Karpas-422 (cell line): ENCODE measurements around the gene TMA7B. TPM values are rescaled to one million over a fixed set of nuclear protein-coding genes. Genes with fewer than 3 reads are reported as not detected.

Source experiments
- DNase-seq: peaks from one replicate; pipeline ENCODE4 v3.0.0-alpha.2; 2015
- H2AFZ ChIP-seq: fragments of 200-600 bp; sonication (generic); 2 replicates; pipeline ENCODE4 v1.6.1; 2014; ENCODE audit warnings: antibody characterized with exemption, low read length, mixed read lengths
- H3K27ac ChIP-seq: fragments of 200-600 bp; sonication (generic); 2 replicates; pipeline ENCODE4 v1.5.1; 2014; ENCODE audit warnings: mild to moderate bottlenecking, low read length, moderate library complexity
- H3K27me3 ChIP-seq: fragments of 200-600 bp; sonication (generic); 2 replicates; pipeline ENCODE4 v1.6.1; 2014; ENCODE audit warnings: low read length, mixed read lengths
- H3K36me3 ChIP-seq: fragments of 200-600 bp; sonication (generic); 2 replicates; pipeline ENCODE4 v1.6.1; 2014; ENCODE audit warnings: low read length, mixed read lengths; ENCODE audit not compliant: insufficient read depth
- H3K4me1 ChIP-seq: fragments of 200-600 bp; sonication (generic); 2 replicates; pipeline ENCODE4 v1.6.1; 2014; ENCODE audit warnings: mild to moderate bottlenecking, low read length, mixed read lengths
- H3K4me2 ChIP-seq: fragments of 200-600 bp; sonication (generic); 2 replicates; pipeline ENCODE4 v1.6.1; 2014; ENCODE audit warnings: low read length, low read depth, mild to moderate bottlenecking; ENCODE audit not compliant: poor library complexity, severe bottlenecking
- H3K4me3 ChIP-seq: fragments of 200-600 bp; sonication (generic); 2 replicates; pipeline ENCODE4 v1.5.1; 2014; ENCODE audit warnings: mild to moderate bottlenecking, antibody characterized with exemption, low read length, mixed read lengths
- H3K79me2 ChIP-seq: fragments of 200-600 bp; sonication (generic); 2 replicates; pipeline ENCODE4 v1.6.1; 2014; ENCODE audit warnings: mild to moderate bottlenecking, low read length, mixed read lengths
- H3K9ac ChIP-seq: fragments of 200-600 bp; sonication (generic); 2 replicates; pipeline ENCODE4 v1.6.0; 2014; ENCODE audit warnings: low read length
- H3K9me2 ChIP-seq: fragments of 200-600 bp; sonication (generic), shearing (Covaris generic); replicated peaks from 2 replicates; pipeline ENCODE4 v1.6.0; 2014; ENCODE audit warnings: mild to moderate bottlenecking, low read length, moderate library complexity; ENCODE audit not compliant: insufficient read depth
- H3K9me3 ChIP-seq: fragments of 300-700, 200-600 bp; sonication (generic); 2 replicates; pipeline ENCODE4 v1.6.1; 2014; ENCODE audit warnings: low read length, mixed read lengths
- H4K20me1 ChIP-seq: fragments of 200-600 bp; sonication (generic); 2 replicates; pipeline ENCODE4 v1.6.1; 2014; ENCODE audit warnings: mild to moderate bottlenecking, antibody characterized with exemption, low read length, low read depth; ENCODE audit not compliant: insufficient read depth
- total RNA-seq: library from RNA; depleted of rRNA; stranded (reverse); fragments of >200 nt; shearing (Covaris generic); gene quantifications from 2 replicates; pipeline ENCODE4 v1.2.3, GENCODE V29; 2014; ENCODE audit warnings: low replicate concordance

The TMA7B gene
- total RNA-seq, 1 experiment from 2014 or later = not detected

GRCh38 chr22:39962071-39962470 lies 1.9 kb downstream of the TMA7B start:
- H3K27ac ChIP-seq = no peak overlapping the region
- no peaks in the 10 kb centered on the region for H3K9me2 ChIP-seq
- H3K79me2 ChIP-seq = no peaks in the 10 kb centered on the region
- no peaks in the 10 kb centered on the region for H3K27me3 ChIP-seq
- H4K20me1 ChIP-seq = no peaks in the 10 kb centered on the region
- H2AFZ ChIP-seq = no peak overlapping the region
- H3K4me3 ChIP-seq = no peak overlapping the region
- no peaks in the 10 kb centered on the region for H3K36me3 ChIP-seq
- no peak for DNase-seq
- H3K4me2 ChIP-seq = no peak overlapping the region
- peaks cover 11% of the 10 kb centered on the region for H3K4me1 ChIP-seq
- no peak overlapping the region for H3K9ac ChIP-seq
- H3K9me3 ChIP-seq = no peaks in the 10 kb centered on the region

- Histone ChIP-seq H3K4me1 (peaks cover 11% of the 10 kb centered on the region), H3K79me2 (no peaks in the 10 kb centered on the region), H3K4me2 (no peak overlapping the region), H3K9me2 (no peaks in the 10 kb centered on the region), H3K9me3 (no peaks in the 10 kb centered on the region), H3K27me3 (no peaks in the 10 kb centered on the region), H3K4me3 (no peak overlapping the region), H4K20me1 (no peaks in the 10 kb centered on the region), H3K27ac (no peak overlapping the region), H3K36me3 (no peaks in the 10 kb centered on the region), H2AFZ (no peak overlapping the region), H3K9ac (no peak overlapping the region)
- no peak for DNase-seq
Observed at GRCh38 chr22:39965748-39966147, 5.6 kb downstream of the TMA7B start.

DNA sequence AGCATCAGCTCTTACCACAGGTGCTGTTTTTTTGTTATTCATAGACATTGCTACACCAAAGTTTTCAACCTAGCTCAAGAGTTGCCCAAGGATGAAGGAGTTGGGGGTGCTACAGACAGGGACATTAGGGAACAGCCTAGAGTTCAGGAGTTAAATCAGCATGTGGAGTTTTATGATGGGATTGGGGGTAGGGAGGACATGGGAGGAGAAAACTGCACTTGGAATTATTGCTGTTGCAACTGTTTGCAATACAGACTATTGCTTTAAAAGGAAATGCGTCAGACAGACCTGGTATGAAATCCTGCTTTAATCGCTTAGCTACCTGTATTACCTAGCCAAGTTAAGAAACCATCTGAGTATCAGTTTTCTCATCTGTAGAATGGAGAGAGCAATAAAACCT lies 6.3 kb downstream of the TMA7B start:
- Histone ChIP-seq H3K9me2 (no peaks in the 10 kb centered on the region), H3K36me3 (no peaks in the 10 kb centered on the region), H3K9ac (no peak overlapping the region), H3K4me2 (no peak overlapping the region), H4K20me1 (no peaks in the 10 kb centered on the region), H2AFZ (no peak overlapping the region), H3K4me1 (peaks cover 9% of the 10 kb centered on the region), H3K27ac (no peak overlapping the region), H3K79me2 (no peaks in the 10 kb centered on the region), H3K27me3 (no peaks in the 10 kb centered on the region), H3K9me3 (no peaks in the 10 kb centered on the region), H3K4me3 (no peak overlapping the region)
- no peak for DNase-seq

DNA sequence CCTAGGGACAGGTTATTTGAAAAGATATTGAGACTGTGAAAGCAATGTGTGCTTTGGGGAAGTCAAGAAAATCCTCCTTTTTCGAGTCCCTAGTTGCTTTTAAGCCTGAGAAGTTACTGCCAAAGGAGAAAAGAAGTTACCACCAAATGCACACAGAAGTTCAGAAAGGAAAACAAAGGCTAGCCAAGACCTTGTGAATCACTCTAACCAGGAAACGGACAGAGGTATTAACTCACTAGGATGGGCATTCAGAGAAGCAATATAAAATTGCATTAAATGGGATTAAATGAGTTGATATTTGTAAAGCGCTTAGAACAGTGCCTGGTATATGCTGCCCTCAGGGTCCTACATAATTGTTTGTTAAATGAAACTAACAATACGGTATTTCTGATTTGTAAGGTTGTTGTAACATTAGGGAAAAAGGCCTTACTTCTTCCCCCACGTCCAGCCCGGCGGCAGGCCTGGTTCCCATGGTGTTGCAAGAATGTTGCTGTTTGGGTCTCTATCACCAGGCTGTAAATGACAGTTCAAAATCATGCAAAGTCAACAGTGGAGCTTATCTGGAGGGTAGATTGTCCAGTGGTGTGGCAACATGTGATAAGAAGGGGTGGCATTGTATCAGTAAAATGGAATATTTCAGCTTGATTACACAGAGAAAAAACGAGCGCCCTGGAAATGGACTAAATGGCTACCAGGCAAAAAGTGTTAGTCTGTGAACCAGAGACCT lies 7.1 kb downstream of the TMA7B start:
- no peak overlapping the region for H3K9ac ChIP-seq
- H3K9me2 ChIP-seq = no peaks in the 10 kb centered on the region
- no peaks in the 10 kb centered on the region for H3K9me3 ChIP-seq
- H4K20me1 ChIP-seq = no peaks in the 10 kb centered on the region
- no peaks in the 10 kb centered on the region for H3K79me2 ChIP-seq
- no peaks in the 10 kb centered on the region for H3K36me3 ChIP-seq
- H3K27ac ChIP-seq = no peak overlapping the region
- no peak overlapping the region for H3K4me3 ChIP-seq
- no peak for DNase-seq
- H2AFZ ChIP-seq = no peak overlapping the region
- H3K4me2 ChIP-seq = no peak overlapping the region
- H3K27me3 ChIP-seq = no peaks in the 10 kb centered on the region
- peaks cover 4% of the 10 kb centered on the region; the same call in 1 of the 2 replicates for H3K4me1 ChIP-seq

DNA sequence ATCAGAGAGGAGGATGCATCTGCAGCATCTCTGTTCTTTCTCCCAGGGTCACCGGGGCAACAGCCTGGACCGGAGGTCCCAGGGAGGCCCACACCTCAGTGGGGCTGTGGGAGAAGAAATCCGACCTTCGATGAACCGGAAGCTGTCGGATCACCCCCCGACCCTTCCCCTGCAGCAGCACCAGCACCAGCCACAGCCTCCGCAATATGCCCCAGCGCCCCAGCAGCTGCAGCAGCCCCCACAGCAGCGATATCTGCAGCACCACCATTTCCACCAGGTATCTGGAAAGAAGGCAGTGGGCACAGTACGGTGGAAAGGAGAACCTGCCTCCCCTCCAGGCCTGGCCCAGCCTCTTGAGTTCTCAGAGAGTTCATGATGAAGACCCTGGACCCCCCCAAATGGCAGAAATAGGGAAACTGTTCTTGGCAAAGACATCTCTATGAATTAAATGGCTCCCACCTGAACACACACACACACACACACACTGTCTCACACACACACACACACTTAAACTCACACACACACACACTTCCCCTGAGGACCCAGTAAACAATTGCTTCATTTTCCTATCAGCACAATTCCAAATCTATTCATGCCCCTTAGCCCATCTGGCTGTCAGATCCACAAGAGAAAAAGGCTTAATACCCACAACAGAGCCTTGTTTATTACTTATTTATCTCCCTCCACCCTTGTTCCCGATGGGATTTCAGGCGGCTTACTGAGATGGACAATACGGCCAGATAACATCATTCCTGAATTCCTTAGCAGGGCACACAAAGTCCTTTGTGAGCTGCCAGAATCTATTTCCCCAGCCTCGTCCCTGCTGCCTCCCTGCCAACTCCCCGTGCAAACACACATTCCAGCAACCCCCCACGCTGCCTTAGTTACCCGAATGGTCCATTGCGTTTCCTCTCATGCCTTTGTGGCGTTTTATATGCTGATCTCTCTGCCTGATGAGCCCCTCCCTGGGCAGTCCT lies 8.1 kb downstream of the TMA7B start:
- H3K9me2 ChIP-seq = no peaks in the 10 kb centered on the region
- H3K27ac ChIP-seq = no peak overlapping the region
- no peaks in the 10 kb centered on the region for H3K36me3 ChIP-seq
- H3K9ac ChIP-seq = no peak overlapping the region
- DNase-seq = no peak
- no peak overlapping the region for H3K4me2 ChIP-seq
- no peaks in the 10 kb centered on the region for H3K9me3 ChIP-seq
- H2AFZ ChIP-seq = no peak overlapping the region
- H3K4me1 ChIP-seq = no peaks in the 10 kb centered on the region
- no peaks in the 10 kb centered on the region for H3K27me3 ChIP-seq
- no peaks in the 10 kb centered on the region for H4K20me1 ChIP-seq
- no peaks in the 10 kb centered on the region for H3K79me2 ChIP-seq
- H3K4me3 ChIP-seq = no peak overlapping the region

DNA sequence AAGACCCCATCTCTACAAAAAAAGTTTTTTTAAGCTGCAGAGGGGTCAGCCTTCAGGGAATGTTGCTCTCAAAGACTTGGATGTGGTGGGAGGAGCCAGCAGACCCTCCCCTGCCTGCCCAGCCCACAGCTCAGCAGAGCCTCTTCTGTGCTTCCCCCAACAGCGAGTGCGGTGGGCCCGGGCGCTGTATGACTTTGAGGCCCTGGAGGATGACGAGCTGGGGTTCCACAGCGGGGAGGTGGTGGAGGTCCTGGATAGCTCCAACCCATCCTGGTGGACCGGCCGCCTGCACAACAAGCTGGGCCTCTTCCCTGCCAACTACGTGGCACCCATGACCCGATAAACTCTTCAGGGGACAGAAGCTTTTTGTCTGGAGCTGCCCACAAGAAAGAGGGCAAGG lies 10.5 kb downstream of the TMA7B start:
- Histone ChIP-seq H3K36me3 (no peaks in the 10 kb centered on the region), H3K9me2 (no peaks in the 10 kb centered on the region), H3K27me3 (no peaks in the 10 kb centered on the region), H3K4me2 (no peak overlapping the region), H3K4me3 (no peak overlapping the region), H3K9me3 (no peaks in the 10 kb centered on the region), H3K4me1 (no peaks in the 10 kb centered on the region), H3K9ac (no peak overlapping the region), H4K20me1 (no peaks in the 10 kb centered on the region), H2AFZ (no peak overlapping the region), H3K79me2 (no peaks in the 10 kb centered on the region), H3K27ac (no peak overlapping the region)
- DNase-seq = no peak

- no peaks in the 10 kb centered on the region for H3K36me3 ChIP-seq
- no peaks in the 10 kb centered on the region for H4K20me1 ChIP-seq
- DNase-seq = no peak
- no peak overlapping the region for H3K4me2 ChIP-seq
- no peak overlapping the region for H3K27ac ChIP-seq
- H3K9me2 ChIP-seq = no peaks in the 10 kb centered on the region
- no peak overlapping the region for H2AFZ ChIP-seq
- no peaks in the 10 kb centered on the region for H3K9me3 ChIP-seq
- H3K4me1 ChIP-seq = no peaks in the 10 kb centered on the region
- no peak overlapping the region for H3K4me3 ChIP-seq
- H3K79me2 ChIP-seq = no peaks in the 10 kb centered on the region
- H3K9ac ChIP-seq = no peak overlapping the region
- no peaks in the 10 kb centered on the region for H3K27me3 ChIP-seq
Observed at GRCh38 chr22:39972641-39973040, 12.4 kb downstream of the TMA7B start.

- Histone ChIP-seq H3K4me1 (no peaks in the 10 kb centered on the region), H3K4me3 (no peak overlapping the region), H2AFZ (no peak overlapping the region), H3K36me3 (no peaks in the 10 kb centered on the region), H3K4me2 (no peak overlapping the region), H3K27ac (no peak overlapping the region), H3K9me2 (no peaks in the 10 kb centered on the region), H3K9me3 (no peaks in the 10 kb centered on the region), H3K27me3 (no peaks in the 10 kb centered on the region), H3K79me2 (no peaks in the 10 kb centered on the region), H4K20me1 (no peaks in the 10 kb centered on the region), H3K9ac (no peak overlapping the region)
- no peak for DNase-seq
Observed at GRCh38 chr22:39973656-39974055, 13.5 kb downstream of the TMA7B start.
